Glomerular visceral epithelial cell (primary cell): ENCODE measurements around the gene CFAP58.

ENCODE experiments used
- DNase-seq: peaks from one replicate; pipeline ENCODE4 v3.0.0-alpha.2; 2016; ENCODE audit errors: extremely low spot score

Gene CFAP58

GRCh38 chr10:104353325-104354048 is at the start of gene CFAP58:
Gene CFAP58 (plus strand): TSS chr10:104353833. CDS start chr10:104353898, 65 bp downstream.
- DNase-seq, result peak; percentile 89

DNA sequence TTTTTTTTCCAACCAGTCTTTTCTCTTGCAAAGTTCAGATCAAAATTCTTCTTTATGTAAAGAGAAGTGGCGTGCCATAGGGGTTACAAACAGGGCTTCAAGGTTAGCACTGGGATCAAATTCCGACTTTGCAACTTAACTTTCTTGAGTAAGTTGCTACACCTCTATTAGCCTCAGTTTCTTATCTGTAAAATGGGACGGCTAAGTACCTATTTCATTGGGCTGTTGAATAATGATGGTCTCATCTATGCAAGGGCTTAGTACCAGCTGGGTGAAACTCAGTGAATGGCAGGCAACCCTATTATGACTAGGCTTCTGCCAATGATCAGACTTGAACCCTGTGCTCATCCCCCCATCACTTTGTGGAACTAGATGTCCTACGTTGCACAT is 49.3 kb upstream of the CFAP58 start:
- no peak for DNase-seq

GRCh38 chr10:104304927-104305326 is 48.7 kb upstream of the CFAP58 start:
- no peak for DNase-seq

DNA sequence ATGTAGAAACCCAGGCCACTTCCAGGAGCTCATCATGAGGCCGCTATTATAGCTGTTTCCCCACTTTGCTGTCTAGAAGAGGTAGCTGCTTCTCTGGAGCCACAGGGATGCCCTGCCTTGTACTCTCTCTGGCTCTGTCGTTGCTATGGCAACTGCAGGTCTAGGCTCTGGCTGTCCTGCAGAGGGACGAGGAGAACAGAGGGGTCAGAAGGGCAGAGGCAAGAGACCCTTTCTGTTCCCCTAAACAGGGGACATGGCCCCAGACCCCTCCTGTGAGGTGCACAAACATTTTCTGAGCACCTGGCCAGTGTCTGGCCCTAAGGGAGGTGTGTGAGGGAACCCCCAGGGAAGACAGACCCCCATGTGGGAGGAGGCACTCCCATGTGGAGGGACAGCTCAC is 46.7 kb upstream of the CFAP58 start:
- DNase-seq, result no peak

DNA sequence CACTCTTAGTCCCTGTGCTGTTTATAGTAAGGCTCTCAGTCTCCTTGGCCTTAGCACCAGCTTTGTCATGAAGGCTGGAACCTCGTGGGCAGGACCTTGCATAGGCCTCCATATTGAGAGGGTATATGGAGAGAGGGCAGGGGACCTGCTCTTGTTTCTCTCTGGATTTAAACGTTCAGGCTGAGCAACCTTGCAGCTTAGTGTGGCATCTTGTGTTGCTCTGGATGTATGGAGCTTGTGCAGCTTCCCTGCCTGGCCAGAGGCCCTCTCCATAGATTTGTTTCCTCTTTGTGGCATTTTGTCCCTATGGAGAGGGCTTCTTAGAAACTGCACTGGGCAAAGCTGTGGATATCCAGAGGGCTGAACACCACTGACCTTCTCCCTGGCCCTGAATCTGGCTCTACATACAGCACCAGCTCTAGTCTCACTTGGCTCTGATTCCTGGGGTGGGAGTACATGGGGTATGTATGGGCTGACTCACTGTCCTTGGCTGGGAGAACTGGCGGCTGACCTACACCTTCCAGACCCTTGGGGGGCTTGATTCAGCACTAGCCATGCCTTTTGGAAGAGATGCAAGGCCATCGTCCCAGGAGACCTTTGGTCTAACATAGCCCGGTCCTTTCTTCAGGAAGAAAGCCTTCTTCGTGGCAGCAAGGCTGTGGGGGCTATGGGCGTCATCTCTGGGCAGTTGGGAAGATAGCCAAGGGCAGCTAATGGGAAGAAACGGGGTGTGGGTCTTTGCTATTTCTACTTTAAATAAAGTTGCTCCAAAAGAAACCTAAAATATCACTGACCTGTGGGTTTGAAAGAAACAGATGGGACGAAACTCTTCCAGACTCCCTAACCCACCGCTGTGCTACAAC is 45.8 kb upstream of the CFAP58 start:
- DNase-seq, result no peak

GRCh38 chr10:104308439-104308903 is 45.2 kb upstream of the CFAP58 start:
- no peak for DNase-seq

DNA sequence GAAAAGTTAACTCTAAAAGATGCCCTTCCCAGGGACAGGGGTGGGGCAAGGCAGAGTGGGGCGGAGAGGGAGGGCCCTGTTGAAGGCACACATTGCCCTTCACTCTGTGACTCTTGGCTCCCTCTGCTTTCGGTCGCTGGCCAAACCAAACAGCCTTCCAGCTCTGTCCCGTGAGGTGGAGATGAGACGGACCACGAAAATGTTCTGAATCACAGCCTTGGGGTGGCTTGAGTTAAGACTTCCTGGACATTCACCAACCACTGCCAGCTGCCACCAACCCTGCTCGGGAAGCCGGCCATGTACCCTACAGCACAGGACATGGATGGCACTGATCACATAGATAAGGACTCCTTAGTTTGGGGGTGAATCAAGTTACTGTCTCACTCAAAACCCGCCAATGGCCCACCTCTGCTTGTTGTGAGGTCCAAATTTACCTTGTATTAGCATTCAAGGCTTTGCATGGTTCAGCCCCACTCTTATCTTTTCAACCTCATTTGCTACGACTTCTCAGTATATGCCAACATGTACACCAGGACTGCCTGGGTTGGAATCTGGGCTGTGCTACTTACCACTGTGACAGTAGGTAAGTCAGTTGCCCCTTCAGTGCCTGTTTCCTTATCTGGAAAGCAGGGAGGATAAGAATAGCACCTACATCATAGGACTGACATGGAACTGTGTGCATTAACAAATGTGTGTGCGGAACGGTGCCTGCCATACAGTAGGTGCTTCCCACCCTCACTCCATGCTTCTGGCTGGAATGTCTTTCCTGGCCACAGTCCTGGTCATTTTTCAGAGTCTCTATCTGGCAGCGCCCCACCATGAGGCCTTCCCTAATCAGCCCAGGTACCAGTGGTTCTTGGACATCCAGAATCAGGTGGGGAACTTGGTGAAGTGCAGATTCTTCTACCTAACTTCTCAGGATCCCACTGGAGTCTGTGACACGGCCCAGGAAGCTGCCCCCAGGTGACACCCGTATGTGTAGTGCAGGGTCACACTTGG is 43.4 kb upstream of the CFAP58 start:
- DNase-seq, result peak; percentile 54

GRCh38 chr10:104311184-104311720 is 42.4 kb upstream of the CFAP58 start:
- no peak for DNase-seq

GRCh38 chr10:104314591-104315485 is 38.8 kb upstream of the CFAP58 start:
- no peak for DNase-seq

GRCh38 chr10:104315486-104315921 is 38.1 kb upstream of the CFAP58 start:
- DNase-seq, result no peak

- no peak for DNase-seq
Observed at GRCh38 chr10:104316321-104317099, 37.1 kb upstream of the CFAP58 start.

DNA sequence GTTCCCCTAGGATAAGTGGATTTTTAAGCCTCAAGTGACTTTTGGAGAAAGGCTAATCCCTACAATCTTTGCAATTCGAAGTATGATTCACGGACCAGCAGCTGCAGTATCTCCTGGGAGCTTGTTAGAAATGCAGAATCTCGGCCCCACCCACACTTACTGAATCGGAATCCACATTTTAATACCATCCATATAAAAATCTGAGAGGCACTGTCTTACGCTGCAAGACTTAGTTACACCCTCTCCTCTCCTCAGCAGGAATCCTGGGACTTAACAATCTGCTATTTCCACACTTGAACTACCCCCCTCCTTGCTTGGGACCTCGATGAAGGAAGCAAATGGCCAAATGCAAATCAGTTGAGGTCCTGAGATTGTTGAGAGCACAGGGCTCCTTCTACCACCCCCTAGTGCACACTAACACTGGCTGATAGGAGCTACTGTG is 36.3 kb upstream of the CFAP58 start:
- DNase-seq, result no peak

- DNase-seq, result peak; percentile 36
Observed at GRCh38 chr10:104317726-104318299, 35.8 kb upstream of the CFAP58 start.

DNA sequence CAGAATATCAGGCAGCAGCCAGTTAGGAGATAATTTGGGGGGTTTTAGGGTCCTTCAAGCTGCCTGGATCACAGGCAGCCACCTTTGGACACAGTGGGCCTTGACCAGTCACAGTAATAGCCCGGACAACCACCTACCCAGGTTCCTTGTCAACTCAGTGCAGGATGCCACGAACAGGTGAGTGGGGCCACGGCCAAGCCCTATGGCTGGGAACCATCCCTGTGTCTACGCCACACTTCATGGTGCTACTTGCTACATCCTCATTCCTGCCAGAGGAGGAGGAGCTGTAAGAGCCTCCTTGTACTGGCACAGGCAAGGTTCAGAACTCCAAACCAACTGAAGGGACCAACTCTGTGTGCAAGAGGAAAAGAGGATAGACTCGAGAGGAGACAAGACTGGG is 35.3 kb upstream of the CFAP58 start:
- DNase-seq, result no peak

GRCh38 chr10:104318810-104319741 is 34.6 kb upstream of the CFAP58 start:
- no peak for DNase-seq

- DNase-seq, result no peak
Observed at GRCh38 chr10:104321226-104321625, 32.4 kb upstream of the CFAP58 start.

DNA sequence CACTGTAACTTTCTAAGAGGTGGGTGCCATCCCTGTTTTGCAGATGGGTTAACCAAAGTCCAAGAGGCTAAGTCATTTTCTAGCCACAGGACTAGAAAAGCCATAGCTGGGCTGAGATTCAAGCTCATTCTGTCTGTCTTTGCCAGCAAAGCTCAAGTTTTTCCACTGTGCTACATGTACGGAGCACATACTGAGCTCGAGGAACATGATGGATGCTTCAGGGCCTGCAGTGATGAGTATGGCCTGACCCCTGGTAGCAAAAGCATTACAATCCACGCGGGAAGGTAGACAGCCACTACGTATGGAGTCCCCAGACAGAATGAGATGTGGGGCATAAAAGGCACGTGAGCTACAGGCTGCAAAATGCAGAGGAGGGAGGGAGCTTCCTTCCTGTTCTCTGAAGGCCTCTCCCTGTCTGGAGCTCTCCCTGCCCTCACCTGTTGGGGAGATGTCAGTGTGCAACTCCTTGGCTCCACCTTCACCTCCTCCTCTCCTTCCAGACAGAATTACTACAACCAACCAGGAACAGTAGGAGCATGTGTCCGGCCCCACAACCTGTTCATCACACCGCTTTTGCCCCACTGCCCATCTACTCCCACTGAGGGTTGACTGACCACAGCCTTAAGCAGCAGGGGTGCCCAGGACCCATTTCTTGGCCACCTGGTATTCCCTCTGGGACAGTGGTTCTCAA is 31.8 kb upstream of the CFAP58 start:
- no peak for DNase-seq
